ENCODE measurements around the gene GAA.
"Not testable (repeated sequence)": the region's sequence is repeated elsewhere in the genome, so short reads cannot be mapped to it uniquely, and the experiment has no call there.

Gene GAA

DNA sequence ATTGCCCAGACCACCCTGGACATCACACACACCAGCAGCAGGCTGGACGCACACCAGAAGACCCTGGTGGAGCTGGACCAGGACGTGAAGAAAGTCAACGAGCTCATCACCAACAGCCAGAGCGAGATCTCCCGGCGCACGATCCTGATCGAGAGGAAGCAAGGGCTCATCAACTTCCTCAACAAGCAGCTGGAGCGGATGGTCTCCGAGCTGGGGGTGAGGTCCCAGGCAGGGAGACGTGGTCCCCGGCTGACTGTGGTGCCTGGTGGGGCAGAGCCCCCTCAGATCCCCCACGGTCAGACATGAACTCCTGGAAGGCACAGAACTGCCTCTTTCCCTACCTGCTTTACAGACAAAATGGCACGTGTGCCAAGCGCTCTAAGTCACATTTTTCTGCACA lies 16.6 kb upstream of the GAA start:
- DNase-seq: no peak

DNA sequence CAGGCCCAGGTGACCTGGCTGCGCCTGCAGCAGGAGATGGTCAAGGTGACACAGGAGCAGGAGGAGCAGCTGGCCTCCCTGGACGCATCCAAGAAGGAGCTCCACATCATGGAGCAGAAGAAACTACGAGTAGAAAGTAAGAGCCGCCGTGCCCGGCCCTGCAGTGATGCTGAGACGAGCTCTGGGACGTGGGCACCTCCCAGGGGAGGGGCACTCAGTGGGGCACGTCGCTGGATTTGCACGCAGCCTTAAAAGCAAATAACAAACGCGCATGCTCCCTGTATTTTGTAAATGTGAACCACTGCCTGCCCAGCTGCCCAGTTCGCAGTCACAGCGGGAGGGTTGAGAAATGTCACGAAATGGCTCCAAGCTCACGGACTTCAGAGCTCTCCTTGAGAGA lies 15.3 kb upstream of the GAA start:
- no peak for DNase-seq

DNA sequence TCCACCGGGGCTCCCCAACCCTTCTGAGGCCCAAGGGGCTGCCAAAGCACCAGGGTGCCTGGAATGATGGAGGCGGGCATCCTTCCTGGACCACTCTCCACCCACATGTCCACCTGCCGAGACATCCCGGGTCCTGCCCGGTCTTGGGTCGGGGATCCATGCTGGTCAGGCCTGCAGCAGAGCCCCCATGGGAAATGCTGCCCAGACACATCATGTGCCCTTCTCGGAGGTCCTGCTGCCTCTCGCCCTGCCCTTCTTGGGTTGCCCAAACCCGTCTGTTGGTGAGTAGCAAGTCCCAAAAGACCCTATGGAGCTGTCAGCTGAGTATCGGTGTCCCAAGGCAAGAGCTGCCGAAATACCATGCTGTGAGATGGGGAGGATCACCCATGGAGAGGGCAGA lies 14.8 kb upstream of the GAA start:
- DNase-seq: no peak

DNA sequence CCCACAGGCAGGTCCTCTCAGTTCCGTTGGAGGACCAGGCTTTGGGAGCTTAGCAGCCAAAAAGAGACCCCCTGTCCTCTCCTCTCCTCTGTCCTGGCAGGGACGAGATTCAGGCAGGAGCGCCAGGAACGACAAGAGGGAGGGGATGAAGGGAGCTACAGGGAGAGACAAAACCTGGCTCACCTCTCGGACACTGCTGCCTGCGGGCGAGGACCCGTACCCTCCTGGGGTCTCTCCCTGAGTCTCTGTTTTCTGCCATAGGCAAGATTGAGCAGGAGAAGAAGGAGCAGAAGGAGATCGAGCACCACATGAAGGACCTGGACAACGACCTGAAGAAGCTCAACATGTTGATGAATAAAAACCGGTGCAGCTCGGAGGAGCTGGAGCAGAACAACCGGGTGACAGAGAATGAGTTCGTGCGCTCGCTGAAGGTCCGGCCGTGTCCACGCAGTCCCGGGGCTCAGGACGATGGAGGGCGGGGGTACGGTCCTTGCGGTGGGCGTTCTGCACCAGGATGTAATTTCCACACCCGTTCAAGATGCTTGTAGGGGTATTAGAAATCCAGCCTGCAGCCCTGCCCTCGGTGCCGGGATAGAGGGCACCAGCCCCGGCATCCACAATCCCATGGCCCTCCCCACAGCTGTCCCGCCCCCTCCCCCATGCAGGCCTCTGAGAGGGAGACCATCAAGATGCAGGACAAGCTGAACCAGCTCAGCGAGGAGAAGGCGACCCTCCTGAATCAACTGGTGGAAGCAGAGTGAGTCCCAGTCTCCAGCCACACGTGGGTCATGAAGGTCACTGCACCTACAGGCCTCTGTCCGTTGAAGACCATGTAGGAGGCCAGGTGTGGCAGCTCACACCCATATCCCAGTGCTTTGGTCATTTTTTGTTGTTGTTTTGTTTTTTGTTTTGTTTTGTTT lies 13.8 kb upstream of the GAA start:
- no peak for DNase-seq

DNA sequence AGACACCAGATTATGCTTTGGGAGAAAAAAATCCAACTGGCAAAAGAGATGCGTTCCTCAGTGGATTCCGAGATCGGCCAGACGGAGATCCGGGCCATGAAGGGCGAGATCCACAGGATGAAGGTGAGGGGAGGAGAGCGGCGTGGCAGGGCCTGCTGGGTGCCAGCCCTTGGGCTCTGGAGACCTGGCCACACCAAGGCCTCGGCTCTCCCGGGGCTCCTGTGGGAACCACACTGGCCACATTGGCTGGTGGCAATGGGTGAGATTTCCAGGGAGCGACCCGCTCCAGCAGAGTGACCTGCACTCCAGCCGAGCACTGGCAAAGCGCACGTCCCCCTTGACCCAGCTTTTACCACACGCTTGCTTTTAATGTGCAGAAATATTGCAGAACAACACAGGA lies 11.6 kb upstream of the GAA start:
- no peak for DNase-seq

DNA sequence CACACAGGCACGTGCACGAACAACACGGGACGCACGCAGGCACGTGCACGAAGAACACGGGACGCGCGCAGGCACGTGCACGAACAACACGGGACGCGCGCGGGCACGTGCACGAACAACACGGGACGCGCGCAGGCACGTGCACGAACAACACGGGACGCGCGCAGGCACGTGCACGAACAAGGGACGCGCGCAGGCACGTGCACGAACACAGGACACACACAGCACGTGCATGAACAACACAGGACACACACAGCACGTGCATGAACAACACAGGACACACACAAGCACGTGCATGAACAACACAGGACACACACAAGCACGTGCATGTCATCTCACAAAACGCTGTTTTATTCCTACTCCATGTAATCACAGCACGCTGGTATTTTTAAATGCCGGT lies 11.2 kb upstream of the GAA start:
- DNase-seq: not testable (repeated sequence)

DNA sequence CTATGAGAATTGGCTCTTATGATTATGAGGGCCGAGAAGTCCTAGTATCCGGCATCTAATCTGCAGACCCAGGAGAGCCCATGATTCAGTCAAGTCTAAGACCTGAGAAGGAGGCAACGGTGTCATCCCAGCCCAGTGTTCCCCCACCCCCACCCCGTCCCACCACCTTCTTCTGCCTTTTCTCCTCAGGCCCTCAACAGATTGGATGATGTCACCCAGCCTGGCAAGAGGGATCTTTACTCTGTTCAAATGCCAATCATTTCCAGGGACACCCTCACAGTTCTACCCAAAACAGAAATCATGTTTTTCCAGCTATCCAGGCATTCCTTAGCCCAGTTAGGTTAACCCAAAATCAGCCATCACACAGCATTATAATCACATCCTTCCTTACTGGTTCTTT lies 10.0 kb upstream of the GAA start:
- DNase-seq: no peak

DNA sequence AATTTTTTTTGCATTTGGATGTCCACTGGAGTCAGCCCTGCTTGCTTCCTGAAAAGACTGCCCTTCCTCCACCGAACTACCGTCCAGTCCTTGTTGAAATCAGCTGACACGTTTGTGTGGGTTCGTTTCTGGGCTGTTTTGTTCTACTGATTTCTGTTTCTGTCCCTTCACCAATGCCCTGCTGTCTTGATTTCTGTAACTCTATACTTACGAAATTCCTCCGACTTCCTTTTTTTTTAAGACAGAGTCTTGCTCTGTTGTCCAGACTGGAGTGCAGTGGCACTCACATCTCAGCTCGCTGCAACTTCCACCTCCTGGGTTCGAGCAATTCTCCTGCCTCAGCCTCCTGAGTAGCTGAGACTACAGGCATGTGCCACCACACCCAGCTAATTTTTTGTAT lies 8.4 kb upstream of the GAA start:
- DNase-seq: no peak

DNA sequence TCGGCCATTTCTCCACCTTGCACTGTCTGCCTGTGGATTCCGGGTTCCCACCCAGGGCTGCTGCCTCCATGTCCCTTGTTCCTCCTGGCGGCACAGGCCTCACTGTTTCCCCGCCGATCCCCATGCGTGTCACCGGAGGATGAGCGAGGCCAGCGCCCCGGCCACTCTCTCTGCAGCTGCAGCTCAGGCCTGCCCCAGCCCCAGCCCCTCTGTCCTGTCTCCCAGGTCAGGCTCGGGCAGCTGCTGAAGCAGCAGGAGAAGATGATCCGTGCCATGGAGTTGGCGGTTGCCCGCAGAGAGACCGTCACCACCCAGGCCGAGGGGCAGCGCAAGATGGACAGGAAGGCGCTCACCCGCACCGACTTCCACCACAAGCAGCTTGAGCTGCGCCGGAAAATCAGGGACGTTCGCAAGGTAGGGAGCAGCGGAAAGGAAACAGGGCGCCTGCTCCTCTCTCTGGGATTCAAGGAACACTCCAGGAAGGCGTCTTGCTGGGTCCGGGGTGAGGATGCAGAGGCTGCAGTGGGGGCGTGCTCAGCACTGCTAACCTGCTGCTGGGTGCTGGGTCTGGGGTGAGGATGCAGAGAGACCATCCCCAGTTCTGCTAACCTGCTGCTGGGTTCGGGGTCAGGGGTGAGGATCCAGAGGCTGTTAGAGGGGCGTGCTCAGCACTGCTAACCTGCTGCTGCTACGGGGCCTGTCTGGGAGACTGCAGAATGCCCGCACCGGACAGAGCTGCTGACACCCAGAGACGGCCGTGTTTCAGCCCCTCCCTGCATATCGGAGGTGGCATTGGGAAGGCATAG lies 6.1 kb upstream of the GAA start:
- DNase-seq: no peak

DNA sequence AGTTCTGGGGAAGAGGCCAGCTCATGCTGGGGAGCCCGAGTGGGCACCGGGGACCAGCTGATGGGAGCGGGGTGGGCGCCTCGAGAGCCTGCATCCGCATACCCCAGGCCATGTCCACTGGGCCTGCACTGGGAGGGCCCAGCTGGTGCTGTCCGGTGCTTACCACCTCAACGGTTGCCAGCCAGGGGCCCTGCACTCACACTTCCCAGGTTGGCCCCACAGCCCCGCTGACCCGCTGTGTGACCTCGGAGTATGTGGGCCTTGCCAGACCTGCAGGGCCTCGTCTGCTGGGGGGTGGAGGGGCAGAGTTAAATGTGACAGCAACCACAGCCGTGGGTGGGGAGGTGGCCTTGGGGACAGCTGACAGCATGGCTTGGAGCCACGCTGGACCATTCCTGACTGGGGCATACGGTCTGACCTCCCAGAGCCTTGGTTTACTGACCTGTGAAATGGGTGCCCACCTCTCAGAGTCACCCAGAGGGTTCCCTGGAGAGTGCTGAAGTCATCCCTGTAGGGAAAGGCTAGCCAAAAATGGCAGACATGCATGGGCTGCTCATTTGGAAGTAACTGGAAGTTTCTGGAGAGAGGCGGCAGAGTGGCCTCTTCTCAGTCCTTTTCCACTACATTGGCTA lies 5.4 kb upstream of the GAA start:
- no peak for DNase-seq

DNA sequence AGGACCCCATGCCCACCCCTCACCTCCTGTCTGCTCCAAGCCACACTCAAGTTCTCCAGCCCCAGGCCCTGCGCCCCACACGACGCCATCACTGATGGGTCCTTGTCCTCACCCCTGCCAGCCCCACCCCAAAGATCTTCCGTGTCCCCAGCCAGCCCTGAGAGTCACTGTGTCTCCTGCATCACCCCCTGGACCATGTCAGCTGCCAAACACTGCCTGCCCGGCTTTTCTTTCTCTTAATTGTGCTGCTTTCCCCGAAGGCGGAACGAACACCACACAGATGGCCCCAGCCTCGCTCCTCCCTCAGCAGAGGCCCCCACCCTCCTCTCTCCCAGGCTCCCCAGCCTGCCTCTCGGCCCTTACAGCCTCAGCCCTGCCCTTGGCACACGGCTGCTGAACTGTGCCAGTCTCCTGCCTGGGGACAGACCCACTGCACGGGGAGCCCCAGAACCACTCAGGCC lies 4.8 kb upstream of the GAA start:
- DNase-seq: no peak

DNA sequence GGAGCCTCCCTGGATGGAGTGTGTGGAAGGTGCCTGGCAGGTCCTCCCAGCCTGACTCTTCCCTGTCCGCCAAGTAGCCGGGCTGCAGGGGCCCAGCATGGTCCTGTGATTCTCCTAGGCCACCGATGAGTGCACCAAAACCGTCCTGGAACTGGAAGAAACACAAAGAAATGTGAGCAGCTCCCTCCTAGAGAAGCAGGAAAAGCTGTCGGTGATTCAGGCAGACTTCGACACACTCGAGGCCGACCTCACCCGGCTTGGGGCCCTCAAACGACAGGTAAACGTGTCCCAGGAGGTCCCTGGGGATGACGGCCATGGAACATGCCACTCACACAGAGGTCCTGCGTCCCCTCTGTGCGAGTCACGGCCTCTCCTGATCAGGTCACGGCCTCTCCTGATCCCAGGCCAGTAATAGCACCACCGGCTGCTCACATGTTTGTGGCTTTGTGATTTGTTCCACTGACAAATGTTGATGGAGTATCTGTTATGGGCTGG lies 4.2 kb upstream of the GAA start:
- DNase-seq: no peak

DNA sequence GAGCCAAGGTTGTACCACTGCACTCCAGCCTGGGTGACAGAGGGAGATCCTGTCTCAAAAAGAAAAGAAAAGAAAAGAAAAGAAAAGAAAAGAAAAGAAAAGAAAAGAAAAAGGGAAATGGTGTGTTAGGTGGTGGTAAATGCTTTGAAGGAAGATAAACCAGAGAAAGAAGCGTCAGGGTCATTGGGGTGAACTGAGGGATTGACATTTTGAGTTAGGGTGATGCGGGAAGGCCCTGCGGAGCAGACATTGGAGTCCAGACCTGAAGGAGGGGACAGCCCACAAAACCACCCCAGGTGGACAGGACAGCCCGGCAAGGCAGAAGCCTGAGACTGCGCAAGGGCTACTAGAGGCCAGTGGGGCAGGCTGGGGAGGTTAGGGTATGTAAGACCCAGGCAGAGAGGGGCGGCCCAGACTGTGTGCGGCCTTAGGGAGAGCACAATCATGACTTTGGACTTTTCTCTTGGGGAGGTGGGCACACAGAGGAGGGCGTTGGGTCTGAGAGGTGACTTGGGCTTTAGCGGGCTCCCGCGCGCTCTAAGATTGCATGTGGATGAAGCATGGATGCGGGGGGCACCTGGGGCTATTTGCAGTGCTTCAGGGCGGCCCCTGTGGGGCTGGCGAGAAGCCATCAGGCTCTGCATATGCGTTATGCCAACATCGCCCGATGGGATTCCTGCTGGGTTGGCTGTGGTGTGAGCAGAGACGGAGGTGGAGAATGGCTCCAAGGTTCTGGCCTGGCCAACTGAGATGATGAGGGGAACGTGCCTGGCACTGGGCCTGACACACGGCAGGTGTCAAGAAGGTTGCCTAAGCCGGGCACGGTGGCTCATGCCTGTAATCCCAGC lies 3.3 kb upstream of the GAA start:
- no peak for DNase-seq

DNA sequence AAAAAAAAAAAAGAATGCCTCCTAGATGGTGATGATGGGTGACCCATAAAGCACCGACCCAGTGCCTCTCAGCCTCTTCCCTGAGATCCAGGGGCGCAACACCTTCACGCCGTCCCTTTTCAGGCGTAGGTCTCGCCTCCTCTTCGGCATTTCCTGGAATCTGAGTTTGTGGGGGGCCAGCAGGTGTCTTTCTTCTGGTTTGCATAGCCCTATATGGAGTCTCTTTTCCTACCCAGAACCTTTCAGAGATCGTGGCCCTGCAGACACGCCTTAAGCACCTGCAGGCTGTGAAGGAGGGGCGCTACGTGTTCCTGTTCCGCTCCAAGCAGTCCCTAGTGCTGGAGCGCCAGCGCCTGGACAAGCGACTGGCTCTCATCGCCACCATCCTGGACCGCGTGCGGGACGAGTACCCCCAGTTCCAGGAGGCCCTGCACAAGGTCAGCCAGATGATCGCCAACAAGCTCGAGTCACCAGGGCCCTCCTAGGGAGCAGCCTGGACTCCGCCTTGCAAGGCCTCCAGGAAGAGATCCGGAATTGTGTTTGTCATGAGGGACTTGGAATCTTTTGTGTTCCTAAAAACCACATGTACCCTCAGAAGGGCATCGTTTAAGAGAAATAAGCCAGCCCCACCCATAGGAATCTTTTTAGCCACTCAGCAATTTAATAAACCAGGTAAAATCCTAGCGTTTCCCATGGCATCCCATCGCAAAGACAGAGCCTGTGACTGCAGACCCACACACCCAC lies 1.9 kb upstream of the GAA start:
- no peak for DNase-seq

DNA sequence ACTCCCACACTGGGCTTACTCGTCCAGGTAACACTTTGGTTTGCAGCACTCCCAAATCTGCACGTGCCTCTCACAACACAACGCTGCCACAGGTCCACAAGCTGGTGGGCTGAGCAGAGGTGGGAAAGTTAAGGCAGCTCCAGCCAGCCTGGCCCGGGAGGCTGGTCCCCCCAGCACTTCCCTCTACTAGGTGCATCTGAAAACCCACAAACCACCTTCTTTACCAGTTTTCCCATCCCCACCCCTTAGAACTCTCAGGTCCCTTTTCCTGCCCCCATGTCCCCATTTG lies 1.4 kb upstream of the GAA start:
- no peak for DNase-seq

DNA sequence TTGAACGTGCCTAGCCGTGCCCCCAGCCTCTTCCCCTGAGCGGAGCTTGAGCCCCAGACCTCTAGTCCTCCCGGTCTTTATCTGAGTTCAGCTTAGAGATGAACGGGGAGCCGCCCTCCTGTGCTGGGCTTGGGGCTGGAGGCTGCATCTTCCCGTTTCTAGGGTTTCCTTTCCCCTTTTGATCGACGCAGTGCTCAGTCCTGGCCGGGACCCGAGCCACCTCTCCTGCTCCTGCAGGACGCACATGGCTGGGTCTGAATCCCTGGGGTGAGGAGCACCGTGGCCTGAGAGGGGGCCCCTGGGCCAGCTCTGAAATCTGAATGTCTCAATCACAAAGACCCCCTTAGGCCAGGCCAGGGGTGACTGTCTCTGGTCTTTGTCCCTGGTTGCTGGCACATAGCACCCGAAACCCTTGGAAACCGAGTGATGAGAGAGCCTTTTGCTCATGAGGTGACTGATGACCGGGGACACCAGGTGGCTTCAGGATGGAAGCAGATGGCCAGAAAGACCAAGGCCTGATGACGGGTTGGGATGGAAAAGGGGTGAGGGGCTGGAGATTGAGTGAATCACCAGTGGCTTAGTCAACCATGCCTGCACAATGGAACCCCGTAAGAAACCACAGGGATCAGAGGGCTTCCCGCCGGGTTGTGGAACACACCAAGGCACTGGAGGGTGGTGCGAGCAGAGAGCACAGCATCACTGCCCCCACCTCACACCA lies 724 bp downstream of the GAA start:
- DNase-seq: peak; percentile 20

DNA sequence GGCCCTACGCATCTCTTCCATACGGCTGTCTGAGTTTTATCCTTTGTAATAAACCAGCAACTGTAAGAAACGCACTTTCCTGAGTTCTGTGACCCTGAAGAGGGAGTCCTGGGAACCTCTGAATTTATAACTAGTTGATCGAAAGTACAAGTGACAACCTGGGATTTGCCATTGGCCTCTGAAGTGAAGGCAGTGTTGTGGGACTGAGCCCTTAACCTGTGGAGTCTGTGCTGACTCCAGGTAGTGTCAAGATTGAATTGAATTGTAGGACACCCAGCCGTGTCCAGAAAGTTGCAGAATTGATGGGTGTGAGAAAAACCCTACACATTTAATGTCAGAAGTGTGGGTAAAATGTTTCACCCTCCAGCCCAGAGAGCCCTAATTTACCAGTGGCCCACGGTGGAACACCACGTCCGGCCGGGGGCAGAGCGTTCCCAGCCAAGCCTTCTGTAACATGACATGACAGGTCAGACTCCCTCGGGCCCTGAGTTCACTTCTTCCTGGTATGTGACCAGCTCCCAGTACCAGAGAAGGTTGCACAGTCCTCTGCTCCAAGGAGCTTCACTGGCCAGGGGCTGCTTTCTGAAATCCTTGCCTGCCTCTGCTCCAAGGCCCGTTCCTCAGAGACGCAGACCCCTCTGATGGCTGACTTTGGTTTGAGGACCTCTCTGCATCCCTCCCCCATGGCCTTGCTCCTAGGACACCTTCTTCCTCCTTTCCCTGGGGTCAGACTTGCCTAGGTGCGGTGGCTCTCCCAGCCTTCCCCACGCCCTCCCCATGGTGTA lies 1.5 kb downstream of the GAA start:
- no peak for DNase-seq

DNA sequence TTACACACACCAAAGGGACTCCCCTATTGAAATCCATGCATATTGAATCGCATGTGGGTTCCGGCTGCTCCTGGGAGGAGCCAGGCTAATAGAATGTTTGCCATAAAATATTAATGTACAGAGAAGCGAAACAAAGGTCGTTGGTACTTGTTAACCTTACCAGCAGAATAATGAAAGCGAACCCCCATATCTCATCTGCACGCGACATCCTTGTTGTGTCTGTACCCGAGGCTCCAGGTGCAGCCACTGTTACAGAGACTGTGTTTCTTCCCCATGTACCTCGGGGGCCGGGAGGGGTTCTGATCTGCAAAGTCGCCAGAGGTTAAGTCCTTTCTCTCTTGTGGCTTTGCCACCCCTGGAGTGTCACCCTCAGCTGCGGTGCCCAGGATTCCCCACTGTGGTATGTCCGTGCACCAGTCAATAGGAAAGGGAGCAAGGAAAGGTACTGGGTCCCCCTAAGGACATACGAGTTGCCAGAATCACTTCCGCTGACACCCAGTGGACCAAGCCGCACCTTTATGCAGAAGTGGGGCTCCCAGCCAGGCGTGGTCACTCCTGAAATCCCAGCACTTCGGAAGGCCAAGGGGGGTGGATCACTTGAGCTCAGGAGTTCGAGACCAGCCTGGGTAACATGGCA lies 2.2 kb downstream of the GAA start:
- no peak for DNase-seq

DNA sequence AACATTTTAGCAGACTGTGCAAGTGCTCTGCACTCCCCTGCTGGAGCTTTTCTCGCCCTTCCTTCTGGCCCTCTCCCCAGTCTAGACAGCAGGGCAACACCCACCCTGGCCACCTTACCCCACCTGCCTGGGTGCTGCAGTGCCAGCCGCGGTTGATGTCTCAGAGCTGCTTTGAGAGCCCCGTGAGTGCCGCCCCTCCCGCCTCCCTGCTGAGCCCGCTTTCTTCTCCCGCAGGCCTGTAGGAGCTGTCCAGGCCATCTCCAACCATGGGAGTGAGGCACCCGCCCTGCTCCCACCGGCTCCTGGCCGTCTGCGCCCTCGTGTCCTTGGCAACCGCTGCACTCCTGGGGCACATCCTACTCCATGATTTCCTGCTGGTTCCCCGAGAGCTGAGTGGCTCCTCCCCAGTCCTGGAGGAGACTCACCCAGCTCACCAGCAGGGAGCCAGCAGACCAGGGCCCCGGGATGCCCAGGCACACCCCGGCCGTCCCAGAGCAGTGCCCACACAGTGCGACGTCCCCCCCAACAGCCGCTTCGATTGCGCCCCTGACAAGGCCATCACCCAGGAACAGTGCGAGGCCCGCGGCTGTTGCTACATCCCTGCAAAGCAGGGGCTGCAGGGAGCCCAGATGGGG lies 3.1 kb downstream of the GAA start:
- DNase-seq: no peak
